Islet precursor cell (in vitro differentiated cells): ENCODE measurements around the gene CRACR2B.
A peak's percentile ranks its signal among the peaks of the same experiment; 100 is the strongest.

ENCODE experiments used
- DNase-seq: peaks from one replicate; pipeline ENCODE4 v3.0.0-alpha.2; 2018

CRACR2B gene

GRCh38 chr11:839875-840617 is 12.3 kb downstream of the CRACR2B start:
- no peak for DNase-seq

- no peak for DNase-seq
Observed at GRCh38 chr11:841981-842369, 14.3 kb downstream of the CRACR2B start.

GRCh38 chr11:842370-843002 is 14.8 kb downstream of the CRACR2B start, which contains the start of the genes POLR2L and TSPAN4:
Gene POLR2L, minus strand, starts transcription at chr11:842529. Its CDS starts 21 bp downstream, at chr11:842508.
Gene TSPAN4, plus strand, starts transcription at chr11:842852. Its CDS starts 7,453 bp downstream, at chr11:850305.
- peak; percentile 93 for DNase-seq

GRCh38 chr11:843086-843734 is 15.5 kb downstream of the CRACR2B start:
- DNase-seq: no peak

- peak; percentile 97 for DNase-seq
Observed at GRCh38 chr11:843818-844692, 16.3 kb downstream of the CRACR2B start.

GRCh38 chr11:844693-845644 is 17.2 kb downstream of the CRACR2B start:
- peak; percentile 94 for DNase-seq

- DNase-seq: no peak
Observed at GRCh38 chr11:845872-846495, 18.3 kb downstream of the CRACR2B start.

- DNase-seq: no peak
Observed at GRCh38 chr11:846496-847098, 18.9 kb downstream of the CRACR2B start.

- no peak for DNase-seq
Observed at GRCh38 chr11:847876-848275, 20.2 kb downstream of the CRACR2B start.

- DNase-seq: no peak
Observed at GRCh38 chr11:848380-848931, 20.7 kb downstream of the CRACR2B start.

- no peak for DNase-seq
Observed at GRCh38 chr11:849104-849824, 21.5 kb downstream of the CRACR2B start.

- DNase-seq: no peak
Observed at GRCh38 chr11:849951-850774, 22.4 kb downstream of the CRACR2B start.

- no peak for DNase-seq
Observed at GRCh38 chr11:850775-851763, 23.4 kb downstream of the CRACR2B start.

- no peak for DNase-seq
Observed at GRCh38 chr11:852762-853161, 25.0 kb downstream of the CRACR2B start.

GRCh38 chr11:853682-854448 is 26.1 kb downstream of the CRACR2B start:
- no peak for DNase-seq

- no peak for DNase-seq
Observed at GRCh38 chr11:854601-855329, 27.0 kb downstream of the CRACR2B start.
